DOHH2 (cell line): ENCODE data around the gene PKP3.

Source experiments
- H3F3A ChIP-seq: fragments of 200-600 bp; sonication (generic), shearing (Covaris generic); 2 replicates; pipeline ENCODE4 v1.6.0; 2016; ENCODE audit warnings: antibody characterized with exemption, mild to moderate bottlenecking; ENCODE audit not compliant: control insufficient read depth, insufficient read depth
- H3K27ac ChIP-seq: fragments of 200-600 bp; sonication (generic); 2 replicates; pipeline ENCODE4 v1.5.1; 2014; ENCODE audit warnings: low read depth, mild to moderate bottlenecking, low read length, moderate library complexity
- H3K27me3 ChIP-seq: fragments of 200-600 bp; sonication (generic); 2 replicates; pipeline ENCODE4 v1.6.1; 2014; ENCODE audit warnings: mild to moderate bottlenecking, low read length, mixed read lengths; ENCODE audit not compliant: control insufficient read depth
- H3K36me3 ChIP-seq: fragments of 200-600 bp; sonication (generic); 2 replicates; pipeline ENCODE4 v1.6.1; 2014; ENCODE audit warnings: mild to moderate bottlenecking, low read length, moderate library complexity, mixed read lengths; ENCODE audit not compliant: control insufficient read depth
- H3K4me1 ChIP-seq: fragments of 200-600 bp; sonication (generic); 2 replicates; pipeline ENCODE4 v1.6.1; 2014; ENCODE audit warnings: mild to moderate bottlenecking, low read length, mixed read lengths; ENCODE audit not compliant: control insufficient read depth
- H3K4me2 ChIP-seq: fragments of 200-600 bp; sonication (generic); 2 replicates; pipeline ENCODE4 v1.6.0; 2014; ENCODE audit warnings: mild to moderate bottlenecking, low read length, moderate library complexity
- H3K4me3 ChIP-seq: fragments of 200-600 bp; sonication (generic); 2 replicates; pipeline ENCODE4 v1.5.1; 2014; ENCODE audit warnings: mild to moderate bottlenecking, low read length, mixed read lengths
- H3K79me2 ChIP-seq: fragments of 200-600 bp; sonication (generic); 2 replicates; pipeline ENCODE4 v1.6.1; 2014; ENCODE audit warnings: mild to moderate bottlenecking, low read length, mixed read lengths; ENCODE audit not compliant: control insufficient read depth
- H3K9me2 ChIP-seq: fragments of 200-600 bp; sonication (generic); replicated peaks from 2 replicates; pipeline ENCODE4 v1.6.1; 2014; ENCODE audit warnings: mild to moderate bottlenecking, low read length, mixed read lengths; ENCODE audit not compliant: control insufficient read depth
- H3K9me3 ChIP-seq: fragments of 200-600 bp; sonication (generic); 2 replicates; pipeline ENCODE4 v1.6.1; 2014; ENCODE audit warnings: antibody characterized with exemption, low read length, mixed read lengths; ENCODE audit not compliant: control insufficient read depth, insufficient read depth
- H4K20me1 ChIP-seq: fragments of 200-600 bp; sonication (generic); 2 replicates; pipeline ENCODE4 v1.6.0; 2014; ENCODE audit warnings: low read depth, mild to moderate bottlenecking, antibody characterized with exemption, low read length, moderate library complexity; ENCODE audit not compliant: control insufficient read depth, insufficient read depth
- EZH2phosphoT487 ChIP-seq: fragments of 200-600 bp; sonication (generic); IDR thresholded peaks from 2 replicates; pipeline ENCODE4 v1.6.1; 2017; ENCODE audit warnings: borderline replicate concordance, mild to moderate bottlenecking, antibody characterized with exemption, low read length, moderate library complexity, mixed read lengths
- TF ChIP-seq, protein P1 (sequence below): fragments of 200-600 bp; sonication (generic); IDR thresholded peaks from one replicate; pipeline ENCODE4 v1.5.1; 2014; ENCODE audit warnings: antibody characterized with exemption, mild to moderate bottlenecking, low read depth, low read length; ENCODE audit not compliant: poor library complexity, severe bottlenecking

Gene PKP3

GRCh38 chr11:440065-441042, 46.3 kb downstream of the PKP3 start:
- Histone ChIP-seq H3K4me3 (no peak overlapping the region), H3F3A (no peaks in the 10 kb centered on the region; the same call in 1 of the 2 replicates), H3K4me2 (no peak overlapping the region; the same call in 1 of the 2 replicates), H3K9me3 (no peaks in the 10 kb centered on the region), H4K20me1 (no peaks in the 10 kb centered on the region), H3K9me2 (no peaks in the 10 kb centered on the region), H3K4me1 (peaks cover 11% of the 10 kb centered on the region), H3K27me3 (no peaks in the 10 kb centered on the region), H3K36me3 (no peaks in the 10 kb centered on the region), H3K27ac (no peak overlapping the region), H3K79me2 (no peaks in the 10 kb centered on the region)
- TF ChIP-seq, protein P1, sequence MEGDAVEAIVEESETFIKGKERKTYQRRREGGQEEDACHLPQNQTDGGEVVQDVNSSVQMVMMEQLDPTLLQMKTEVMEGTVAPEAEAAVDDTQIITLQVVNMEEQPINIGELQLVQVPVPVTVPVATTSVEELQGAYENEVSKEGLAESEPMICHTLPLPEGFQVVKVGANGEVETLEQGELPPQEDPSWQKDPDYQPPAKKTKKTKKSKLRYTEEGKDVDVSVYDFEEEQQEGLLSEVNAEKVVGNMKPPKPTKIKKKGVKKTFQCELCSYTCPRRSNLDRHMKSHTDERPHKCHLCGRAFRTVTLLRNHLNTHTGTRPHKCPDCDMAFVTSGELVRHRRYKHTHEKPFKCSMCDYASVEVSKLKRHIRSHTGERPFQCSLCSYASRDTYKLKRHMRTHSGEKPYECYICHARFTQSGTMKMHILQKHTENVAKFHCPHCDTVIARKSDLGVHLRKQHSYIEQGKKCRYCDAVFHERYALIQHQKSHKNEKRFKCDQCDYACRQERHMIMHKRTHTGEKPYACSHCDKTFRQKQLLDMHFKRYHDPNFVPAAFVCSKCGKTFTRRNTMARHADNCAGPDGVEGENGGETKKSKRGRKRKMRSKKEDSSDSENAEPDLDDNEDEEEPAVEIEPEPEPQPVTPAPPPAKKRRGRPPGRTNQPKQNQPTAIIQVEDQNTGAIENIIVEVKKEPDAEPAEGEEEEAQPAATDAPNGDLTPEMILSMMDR, result peak; percentile 25
- no peak for TF ChIP-seq EZH2phosphoT487

GRCh38 chr11:441043-441417, 47.0 kb downstream of the PKP3 start:
- Histone ChIP-seq H3K27me3 (no peaks in the 10 kb centered on the region), H3F3A (peaks cover 3% of the 10 kb centered on the region; the same call in 1 of the 2 replicates), H3K4me1 (peaks cover 11% of the 10 kb centered on the region), H3K36me3 (no peaks in the 10 kb centered on the region), H3K9me3 (no peaks in the 10 kb centered on the region), H3K79me2 (no peaks in the 10 kb centered on the region), H4K20me1 (no peaks in the 10 kb centered on the region), H3K9me2 (no peaks in the 10 kb centered on the region), H3K4me3 (peak overlapping the region; percentile 72), H3K4me2 (peak overlapping the region; percentile 83), H3K27ac (no peak overlapping the region)
- TF ChIP-seq EZH2phosphoT487, result no peak

DNA sequence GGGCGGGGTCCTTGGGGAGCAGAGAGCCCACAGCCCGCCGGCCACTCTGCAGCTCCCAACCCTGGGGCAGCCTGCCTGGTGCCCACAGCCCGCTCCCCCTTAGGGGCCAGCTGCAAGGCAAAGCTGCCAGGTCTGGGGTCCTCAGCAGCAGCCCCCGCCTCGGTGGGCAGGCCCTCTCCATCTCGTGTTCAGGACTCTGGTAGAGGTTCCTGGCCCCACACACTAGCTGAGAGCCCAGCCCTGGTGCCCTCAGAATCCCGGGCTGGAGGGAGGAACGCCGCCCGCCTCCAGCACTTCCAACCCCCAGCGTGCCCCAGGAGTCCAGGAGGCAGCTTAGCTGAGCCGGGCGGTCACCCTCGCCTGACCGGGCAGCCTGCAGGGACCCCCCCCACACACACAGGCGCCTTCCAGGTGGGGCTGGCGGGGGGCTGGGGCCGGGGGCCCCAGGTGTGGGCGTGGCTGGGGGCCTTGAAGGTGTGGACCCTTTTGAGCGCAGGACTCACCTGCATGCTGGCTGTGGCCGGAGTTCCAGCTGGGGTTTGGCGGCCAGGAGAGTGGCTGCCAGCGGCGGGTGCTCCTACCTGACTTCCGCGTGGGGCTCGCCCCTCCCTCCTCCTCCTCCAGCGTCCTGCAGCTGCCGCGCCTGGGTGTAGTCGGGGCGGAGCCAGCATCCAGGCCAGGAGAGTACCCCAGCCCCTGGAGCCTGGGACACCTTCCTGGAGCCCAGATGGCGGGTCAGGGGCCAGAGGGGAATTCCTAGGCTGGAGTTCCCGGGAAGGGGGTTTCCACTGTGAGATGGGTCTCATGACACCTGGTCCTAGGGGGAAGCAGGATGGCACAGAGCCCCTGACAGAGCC, 47.6 kb downstream of the PKP3 start, which contains the start of gene ANO9:
ANO9 (minus strand) TSS at position 594 of the 857 bp plus-strand sequence; CDS start at position 509, 85 bp downstream.
- Histone ChIP-seq H3K4me3 (peak within 1 kb of the TSS; percentile 72), H3K9me3 (no peaks in the 10 kb centered on the region), H3K27me3 (no peaks in the 10 kb centered on the region; the same call in 1 of the 2 replicates), H3K4me2 (peak within 1 kb of the TSS; percentile 83), H3K36me3 (no peaks in the 10 kb centered on the region), H3K9me2 (no peaks in the 10 kb centered on the region), H4K20me1 (no peaks in the 10 kb centered on the region), H3K4me1 (peaks cover 11% of the 10 kb centered on the region), H3F3A (peaks cover 3% of the 10 kb centered on the region; the same call in 1 of the 2 replicates), H3K27ac (no peak within 1 kb of the TSS), H3K79me2 (no peaks in the 10 kb centered on the region)
- TF ChIP-seq, protein P1, result no peak
- no peak for TF ChIP-seq EZH2phosphoT487
